ENCODE results near the gene TCN2. TPM values are rescaled to one million over a fixed set of nuclear protein-coding genes. Genes with fewer than 3 reads are reported as not detected.

TCN2 gene
- total and polyA plus RNA-seq, 4 donors, result 10.6 to 60.9 (median 30.6) TPM

- no peak overlapping the region for H3K27ac ChIP-seq (ENCODE audit: low read depth in 1 of 2, low read length in 1 of 2)
- ATAC-seq (ENCODE audit: insufficient read depth, low FRiP score), result no peak
- H3K4me1 ChIP-seq (ENCODE audit: control insufficient read depth in 5 of 5, insufficient read depth in 5 of 5, low read length in 5 of 5), result peaks cover 0 to 5% (median 0%) of the 10 kb centered on the region in 5 donors
- H3K9ac ChIP-seq (ENCODE audit: insufficient read depth in 1 of 2, low read length in 2 of 2), result no peak overlapping the region
- no peak for TF ChIP-seq CTCF (IDR thresholded peaks at IDR 0.05; ENCODE audit: control extremely low read depth, extremely low read depth)
- no peaks in the 10 kb centered on the region for H3K27me3 ChIP-seq (ENCODE audit: control insufficient read depth in 3 of 3, insufficient read depth in 3 of 3, low read length in 2 of 3)
- H3K9me3 ChIP-seq (ENCODE audit: control insufficient read depth in 4 of 4, insufficient read depth in 3 of 4, low read length in 3 of 4), result no peaks in the 10 kb centered on the region
- WGBS, 2 donors, result 89 to 91% methylated on average over 2 of the region's 2 CpGs
- no peak for DNase-seq
- H3K4me3 ChIP-seq, result no peak overlapping the region
- H3K36me3 ChIP-seq (ENCODE audit: control insufficient read depth in 4 of 4, insufficient read depth in 4 of 4, low read length in 4 of 4), result peaks cover 0 to 8% (median 0%) of the 10 kb centered on the region in 4 donors
Measured at GRCh38 chr22:30652852-30653251, 45.9 kb downstream of the TCN2 start.

GRCh38 chr22:30654361-30654760 lies 47.4 kb downstream of the TCN2 start:
- Histone ChIP-seq H3K4me3 (no peak overlapping the region), H3K9me3 (ENCODE audit: control insufficient read depth in 4 of 4, insufficient read depth in 3 of 4, low read length in 3 of 4) (no peaks in the 10 kb centered on the region), H3K27ac (ENCODE audit: low read depth in 1 of 2, low read length in 1 of 2) (no peak overlapping the region), H3K9ac (ENCODE audit: insufficient read depth in 1 of 2, low read length in 2 of 2) (no peak overlapping the region), H3K36me3 (ENCODE audit: control insufficient read depth in 4 of 4, insufficient read depth in 4 of 4, low read length in 4 of 4) (peaks cover 0 to 8% (median 0%) of the 10 kb centered on the region in 4 donors), H3K4me1 (ENCODE audit: control insufficient read depth in 5 of 5, insufficient read depth in 5 of 5, low read length in 5 of 5) (peaks cover 0 to 5% (median 0%) of the 10 kb centered on the region in 5 donors), H3K27me3 (ENCODE audit: control insufficient read depth in 3 of 3, insufficient read depth in 3 of 3, low read length in 2 of 3) (no peaks in the 10 kb centered on the region)
- no peak for ATAC-seq (ENCODE audit: insufficient read depth, low FRiP score)
- WGBS, 2 donors, result 96 to 98% methylated on average over 14 of the region's 14 CpGs
- DNase-seq, result no peak
- TF ChIP-seq CTCF (IDR thresholded peaks at IDR 0.05; ENCODE audit: control extremely low read depth, extremely low read depth), result no peak

GRCh38 chr22:30655532-30655931 lies 48.6 kb downstream of the TCN2 start:
- Histone ChIP-seq H3K27ac (ENCODE audit: low read depth in 1 of 2, low read length in 1 of 2) (no peak overlapping the region), H3K27me3 (ENCODE audit: control insufficient read depth in 3 of 3, insufficient read depth in 3 of 3, low read length in 2 of 3) (no peaks in the 10 kb centered on the region), H3K9me3 (ENCODE audit: control insufficient read depth in 4 of 4, insufficient read depth in 3 of 4, low read length in 3 of 4) (no peaks in the 10 kb centered on the region), H3K4me3 (no peak overlapping the region), H3K36me3 (ENCODE audit: control insufficient read depth in 4 of 4, insufficient read depth in 4 of 4, low read length in 4 of 4) (peaks cover 0 to 8% (median 0%) of the 10 kb centered on the region in 4 donors), H3K4me1 (ENCODE audit: control insufficient read depth in 5 of 5, insufficient read depth in 5 of 5, low read length in 5 of 5) (peaks cover 0 to 1% (median 0%) of the 10 kb centered on the region in 5 donors), H3K9ac (ENCODE audit: insufficient read depth in 1 of 2, low read length in 2 of 2) (no peak overlapping the region)
- WGBS, 2 donors, result 82 to 88% methylated on average over 3 of the region's 3 CpGs
- DNase-seq, result no peak
- no peak for ATAC-seq (ENCODE audit: insufficient read depth, low FRiP score)
- no peak for TF ChIP-seq CTCF (IDR thresholded peaks at IDR 0.05; ENCODE audit: control extremely low read depth, extremely low read depth)

GRCh38 chr22:30662040-30662439 lies 55.1 kb downstream of the TCN2 start:
- Histone ChIP-seq H3K27me3 (ENCODE audit: control insufficient read depth in 3 of 3, insufficient read depth in 3 of 3, low read length in 2 of 3) (no peaks in the 10 kb centered on the region), H3K36me3 (ENCODE audit: control insufficient read depth in 4 of 4, insufficient read depth in 4 of 4, low read length in 4 of 4) (peaks cover 0 to 15% (median 5%) of the 10 kb centered on the region in 4 donors), H3K4me3 (no peak overlapping the region), H3K9me3 (ENCODE audit: control insufficient read depth in 4 of 4, insufficient read depth in 3 of 4, low read length in 3 of 4) (no peaks in the 10 kb centered on the region), H3K27ac (ENCODE audit: low read depth in 1 of 2, low read length in 1 of 2) (no peak overlapping the region), H3K9ac (ENCODE audit: insufficient read depth in 1 of 2, low read length in 2 of 2) (no peak overlapping the region), H3K4me1 (ENCODE audit: control insufficient read depth in 5 of 5, insufficient read depth in 5 of 5, low read length in 5 of 5) (peaks cover 0 to 5% (median 0%) of the 10 kb centered on the region in 5 donors)
- whole genome bisulfite sequencing, 2 donors, result 90 to 94% methylated on average over 4 of the region's 4 CpGs
- ATAC-seq (ENCODE audit: insufficient read depth, low FRiP score) (no peak), DNase-seq (no peak)
- no peak for TF ChIP-seq CTCF (IDR thresholded peaks at IDR 0.05; ENCODE audit: control extremely low read depth, extremely low read depth)

Measured in lung (tissue), 12 donors.